Adrenal gland (tissue), 5 donors: ENCODE results near the gene SLC6A8.

Source experiments
- CTCF ChIP-seq, 6 experiments: fragments of 450-650 bp in 4 of 6; fragments of 200-600 bp in 2 of 6; sonication (generic) in 1 of 6; IDR thresholded peaks; 1 replicate in 5 of 6; 2 replicates in 1 of 6; pipeline versions ENCODE4 v1.5.1 to v1.8.0; 2016 to 2021; ENCODE audit warnings: antibody characterized with exemption in 6 of 6, mild to moderate bottlenecking in 2 of 6, moderate library complexity in 1 of 6
- POLR2A ChIP-seq, 2 donors: fragments of 450-650 bp; IDR thresholded peaks; one replicate each; pipeline ENCODE4 v1.6.1; 2017; ENCODE audit warnings: antibody characterized with exemption in 2 of 2, mild to moderate bottlenecking in 2 of 2, moderate library complexity in 1 of 2
- donor health status: DM: no; HTN: no; CAD: no.

DNA sequence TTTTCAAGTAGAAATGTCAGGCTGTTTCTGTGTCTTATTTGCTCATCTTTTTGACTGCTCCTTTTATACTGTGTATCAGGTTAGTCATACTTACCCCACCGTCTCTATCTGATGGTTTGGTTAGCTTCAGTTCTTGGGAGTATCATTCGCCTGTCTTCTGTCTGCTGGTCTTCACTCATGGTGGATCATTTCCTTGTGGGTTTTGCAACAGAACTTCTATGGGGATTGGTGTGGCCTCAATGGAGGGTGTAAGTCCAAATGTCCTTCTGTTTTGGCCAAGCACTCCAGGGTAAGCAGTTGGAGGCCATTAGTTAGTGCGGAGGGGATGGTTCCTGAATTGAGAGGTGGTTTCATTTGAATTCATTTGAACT, 44.1 kb downstream of the SLC6A8 start:
- TF ChIP-seq CTCF (IDR thresholded peaks at IDR 0.05): no peak
- no peak for TF ChIP-seq POLR2A (IDR thresholded peaks at IDR 0.05)
